ENCODE measurements around the gene SPRYD4.

- no peak for TF ChIP-seq CTCF (conservative IDR thresholded peaks at IDR 0.05; ENCODE audit: low read length)
- TF ChIP-seq EZH2phosphoT487 (IDR thresholded peaks at IDR 0.05; ENCODE audit: borderline replicate concordance): no peak
These were observed 53.4 kb downstream of the SPRYD4 start, which contains the start of gene RBMS2 for GRCh38 chr12:56521590-56522371.

Measured in Loucy (cell line).